Liver (tissue), 9 donors: ENCODE results near the gene TM9SF3. TPM values are rescaled to one million over a fixed set of nuclear protein-coding genes. Genes with fewer than 3 reads are reported as not detected.

ENCODE experiments used
- DNase-seq: peaks from one replicate; pipeline ENCODE4 v3.0.0-alpha.2; 2017; ENCODE audit warnings: low spot score
- H3K27ac ChIP-seq, 2 donors: one replicate each; pipeline ENCODE4 v1.7.0; 2013; ENCODE audit warnings: inconsistent platforms in 2 of 2, low read length in 2 of 2, control low read depth in 1 of 2, low read depth in 1 of 2, mild to moderate bottlenecking in 1 of 2
- H3K27me3 ChIP-seq, 4 donors: one replicate each; pipeline versions ENCODE4 v1.6.1 to v1.7.0; 2013; ENCODE audit warnings: low read length in 3 of 4, inconsistent platforms in 1 of 4, mild to moderate bottlenecking in 1 of 4, moderate library complexity in 1 of 4; ENCODE audit not compliant: control insufficient read depth in 4 of 4, insufficient read depth in 4 of 4
- H3K36me3 ChIP-seq, 4 donors: one replicate each; pipeline versions ENCODE4 v1.6.1 to v1.7.0; 2013; ENCODE audit warnings: low read length in 3 of 4, mild to moderate bottlenecking in 3 of 4, low read depth in 1 of 4, moderate library complexity in 1 of 4; ENCODE audit not compliant: control insufficient read depth in 4 of 4, insufficient read depth in 3 of 4
- H3K4me1 ChIP-seq, 4 donors: one replicate each; pipeline versions ENCODE4 v1.6.1 to v1.7.0; 2013; ENCODE audit warnings: low read length in 3 of 4, mild to moderate bottlenecking in 3 of 4, moderate library complexity in 1 of 4; ENCODE audit not compliant: control insufficient read depth in 4 of 4, insufficient read depth in 4 of 4
- H3K4me3 ChIP-seq, 3 donors: one replicate each; pipeline versions ENCODE4 v1.6.1 to v1.7.0; 2013; ENCODE audit warnings: low read length in 3 of 3, control low read depth in 1 of 3, low read depth in 1 of 3, mild to moderate bottlenecking in 1 of 3
- H3K9ac ChIP-seq, 2 donors: one replicate each; pipeline ENCODE4 v1.7.0; 2013; ENCODE audit warnings: low read length in 2 of 2, mild to moderate bottlenecking in 2 of 2, moderate library complexity in 2 of 2, control low read depth in 1 of 2, low read depth in 1 of 2
- H3K9me3 ChIP-seq, 4 donors: one replicate each; pipeline versions ENCODE4 v1.6.1 to v1.7.0; 2013; ENCODE audit warnings: low read length in 3 of 4; ENCODE audit not compliant: control insufficient read depth in 4 of 4
- EGR1 ChIP-seq, 2 donors: IDR thresholded peaks; 2 replicates each; pipeline ENCODE4 v1.6.1; 2016 to 2018; ENCODE audit warnings: antibody characterized with exemption in 2 of 2, low read depth in 2 of 2
- FOXA1 ChIP-seq: IDR thresholded peaks from 2 replicates; pipeline ENCODE4 v1.6.1; 2016; ENCODE audit warnings: antibody characterized with exemption
- FOXA2 ChIP-seq: IDR thresholded peaks from 2 replicates; pipeline ENCODE4 v1.6.1; 2016; ENCODE audit warnings: antibody characterized with exemption
- HNF4A ChIP-seq, 2 donors: conservative IDR thresholded peaks; 2 replicates each; pipeline ENCODE4 v1.6.1; 2016; ENCODE audit warnings: antibody characterized with exemption in 2 of 2, mild to moderate bottlenecking in 2 of 2
- HNF4G ChIP-seq: IDR thresholded peaks from 2 replicates; pipeline ENCODE4 v1.6.1; 2016; ENCODE audit warnings: antibody characterized with exemption
- NR2F2 ChIP-seq: IDR thresholded peaks from 2 replicates; pipeline ENCODE4 v1.6.1; 2016; ENCODE audit warnings: antibody characterized with exemption
- REST ChIP-seq: IDR thresholded peaks from 2 replicates; pipeline ENCODE4 v1.6.1; 2016; ENCODE audit warnings: antibody characterized with exemption, mild to moderate bottlenecking
- RXRA ChIP-seq, 2 donors: IDR thresholded peaks; 2 replicates each; pipeline ENCODE4 v1.6.1; 2017 to 2018; ENCODE audit warnings: antibody characterized with exemption in 2 of 2, mild to moderate bottlenecking in 1 of 2
- SP1 ChIP-seq: IDR thresholded peaks from 2 replicates; pipeline ENCODE4 v1.6.1; 2018; ENCODE audit warnings: antibody characterized with exemption, mild to moderate bottlenecking
- TAF1 ChIP-seq: conservative IDR thresholded peaks from 2 replicates; pipeline ENCODE4 v1.6.1; 2016; ENCODE audit warnings: antibody characterized with exemption, mild to moderate bottlenecking
- YY1 ChIP-seq: IDR thresholded peaks from 2 replicates; pipeline ENCODE4 v1.6.1; 2016; ENCODE audit warnings: antibody characterized with exemption, mild to moderate bottlenecking
- ZBTB33 ChIP-seq: IDR thresholded peaks from 2 replicates; pipeline ENCODE4 v1.6.1; 2016; ENCODE audit warnings: antibody characterized with exemption
- WGBS: extraction: QIAGEN DNeasy Blood & Tissue Kit; methylation state at CpG from one replicate; pipeline ENCODE4 v1.1.7; 2013; 5-methylcytosine and 5-hydroxymethylcytosine counted together
- polyA plus RNA-seq, 2 donors: library from polyadenylated mRNA; stranded (reverse) in 1 of 2; unstranded in 1 of 2; fragments of 200-250 nt in 1 of 2; fragments of >200 nt in 1 of 2; fragmentation: Nextera tagmentation in 1 of 2; extraction: Ambion mirVana in 1 of 2; gene quantifications; one replicate each; pipeline versions ENCODE4 v1.2.1 to v1.2.3, GENCODE V29; 2013 to 2015
- total RNA-seq, 2 donors: library from RNA; depleted of rRNA; stranded (reverse); fragments of >200 nt; gene quantifications; one replicate each; pipeline ENCODE4 v1.2.3, GENCODE V29; 2014
- TF ChIP-seq, protein P1 (sequence below): IDR thresholded peaks from 2 replicates; pipeline ENCODE4 v1.6.1; 2016; ENCODE audit warnings: antibody characterized with exemption
- TF ChIP-seq, protein P2 (sequence below): IDR thresholded peaks from 2 replicates; pipeline ENCODE4 v1.6.1; 2016; ENCODE audit warnings: antibody characterized with exemption
- TF ChIP-seq, protein P3 (sequence below): fragments of 150-350 bp; IDR thresholded peaks from 2 replicates; pipeline ENCODE4 v1.5.1; 2017; ENCODE audit warnings: improper control_type of control experiment, low read depth, low read length; ENCODE audit not compliant: missing input control
- donor health status: healthy.
- donor health status: healthy.
- donor health status: healthy.
- donor health status: healthy.
- donor health status: healthy.

Gene TM9SF3
- total and polyA plus RNA-seq, 4 donors: 20.5 to 115 (median 55.4) TPM

DNA sequence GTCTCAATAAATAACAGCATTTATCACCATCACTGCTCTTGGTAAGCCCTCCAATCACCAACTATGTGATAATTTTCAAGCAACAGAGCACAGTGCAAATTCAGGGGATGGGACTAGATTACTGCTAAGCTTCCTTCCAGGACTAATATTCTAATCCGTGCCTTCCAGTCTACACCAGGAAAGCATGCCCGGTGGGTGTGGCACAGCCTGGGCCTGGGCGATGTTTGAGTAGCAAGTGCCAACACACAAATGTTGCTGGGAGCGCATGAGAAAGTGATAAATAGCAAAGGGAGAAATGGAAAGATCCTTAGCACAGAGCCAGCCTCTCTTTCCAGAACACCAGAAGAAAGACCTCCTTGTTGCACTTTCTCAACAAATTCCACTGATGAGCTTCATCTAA is 13.5 kb upstream of the TM9SF3 start:
- H3K9me3 ChIP-seq: no peaks in the 10 kb centered on the region
- 90% methylated on average over 4 of the region's 4 CpGs for WGBS
- no peak for DNase-seq
- H3K4me3 ChIP-seq: no peak overlapping the region
- H3K36me3 ChIP-seq: peaks cover 15 to 70% (median 53%) of the 10 kb centered on the region in 4 donors
- H3K27me3 ChIP-seq: no peaks in the 10 kb centered on the region
- TF ChIP-seq FOXA1: no peak
- TF ChIP-seq, protein P1, sequence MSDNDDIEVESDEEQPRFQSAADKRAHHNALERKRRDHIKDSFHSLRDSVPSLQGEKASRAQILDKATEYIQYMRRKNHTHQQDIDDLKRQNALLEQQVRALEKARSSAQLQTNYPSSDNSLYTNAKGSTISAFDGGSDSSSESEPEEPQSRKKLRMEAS: no peak
- TF ChIP-seq RXRA (IDR thresholded peaks at IDR 0.05): no peak
- no peak for TF ChIP-seq HNF4A (conservative IDR thresholded peaks at IDR 0.05)
- TF ChIP-seq HNF4G: no peak
- TF ChIP-seq FOXA2: no peak
- TF ChIP-seq TAF1: no peak
- H3K4me1 ChIP-seq: no peaks in the 10 kb centered on the region
- no peak overlapping the region for H3K27ac ChIP-seq
- no peak overlapping the region for H3K9ac ChIP-seq

DNA sequence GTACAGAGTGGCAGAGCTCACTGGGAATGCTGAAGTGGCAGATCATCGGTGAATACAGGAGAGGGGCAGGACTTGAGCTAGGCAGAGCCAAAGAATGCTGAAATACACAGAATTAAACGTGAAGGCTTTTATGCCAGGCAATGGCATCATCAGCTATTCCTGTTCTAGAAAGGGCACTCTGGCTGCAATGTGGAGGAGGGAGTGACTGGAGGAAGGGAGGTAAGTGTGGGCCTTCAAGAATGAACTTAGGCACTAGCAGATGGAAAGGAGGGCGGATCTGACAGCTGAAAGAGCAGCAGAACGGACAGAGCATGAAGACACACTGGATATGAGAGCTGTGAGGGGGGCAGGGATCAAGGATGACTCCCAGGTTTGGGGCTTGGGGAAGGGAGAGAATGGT is 12.0 kb upstream of the TM9SF3 start:
- no peaks in the 10 kb centered on the region for H3K9me3 ChIP-seq
- WGBS: 80% methylated on average over 4 of the region's 4 CpGs

More for the DNA sequence above, 12.0 kb upstream of the TM9SF3 start:
- Histone ChIP-seq H3K27me3 (no peaks in the 10 kb centered on the region), H3K4me1 (no peaks in the 10 kb centered on the region), H3K36me3 (peaks cover 16 to 80% (median 64%) of the 10 kb centered on the region in 4 donors), H3K27ac (no peak overlapping the region), H3K4me3 (no peak overlapping the region), H3K9ac (no peak overlapping the region)
- TF ChIP-seq NR2F2 (no peak), HNF4A (conservative IDR thresholded peaks at IDR 0.05) (no peak), REST (no peak), SP1 (no peak), EGR1 (IDR thresholded peaks at IDR 0.05; ENCODE audit: low read depth in 2 of 2) (no peak), RXRA (IDR thresholded peaks at IDR 0.05) (no peak), FOXA2 (no peak), YY1 (no peak), ZBTB33 (no peak), FOXA1 (no peak)
- TF ChIP-seq, protein P2, sequence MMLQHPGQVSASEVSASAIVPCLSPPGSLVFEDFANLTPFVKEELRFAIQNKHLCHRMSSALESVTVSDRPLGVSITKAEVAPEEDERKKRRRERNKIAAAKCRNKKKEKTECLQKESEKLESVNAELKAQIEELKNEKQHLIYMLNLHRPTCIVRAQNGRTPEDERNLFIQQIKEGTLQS: no peak
- TF ChIP-seq, protein P1: no peak
- TF ChIP-seq, protein P3, sequence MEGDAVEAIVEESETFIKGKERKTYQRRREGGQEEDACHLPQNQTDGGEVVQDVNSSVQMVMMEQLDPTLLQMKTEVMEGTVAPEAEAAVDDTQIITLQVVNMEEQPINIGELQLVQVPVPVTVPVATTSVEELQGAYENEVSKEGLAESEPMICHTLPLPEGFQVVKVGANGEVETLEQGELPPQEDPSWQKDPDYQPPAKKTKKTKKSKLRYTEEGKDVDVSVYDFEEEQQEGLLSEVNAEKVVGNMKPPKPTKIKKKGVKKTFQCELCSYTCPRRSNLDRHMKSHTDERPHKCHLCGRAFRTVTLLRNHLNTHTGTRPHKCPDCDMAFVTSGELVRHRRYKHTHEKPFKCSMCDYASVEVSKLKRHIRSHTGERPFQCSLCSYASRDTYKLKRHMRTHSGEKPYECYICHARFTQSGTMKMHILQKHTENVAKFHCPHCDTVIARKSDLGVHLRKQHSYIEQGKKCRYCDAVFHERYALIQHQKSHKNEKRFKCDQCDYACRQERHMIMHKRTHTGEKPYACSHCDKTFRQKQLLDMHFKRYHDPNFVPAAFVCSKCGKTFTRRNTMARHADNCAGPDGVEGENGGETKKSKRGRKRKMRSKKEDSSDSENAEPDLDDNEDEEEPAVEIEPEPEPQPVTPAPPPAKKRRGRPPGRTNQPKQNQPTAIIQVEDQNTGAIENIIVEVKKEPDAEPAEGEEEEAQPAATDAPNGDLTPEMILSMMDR: no peak
- DNase-seq: no peak
